Tibial artery (tissue), 4 donors: Measurements from ENCODE around the gene TTC23L.

Experiments
- DNase-seq, 2 donors: peaks; one replicate each; pipeline ENCODE4 v3.0.0-alpha.2; 2019
- H3K27ac ChIP-seq, 2 donors: fragments of 200-600 bp; sonication (generic) in 1 of 2; 1 replicate in 1 of 2; 2 replicates in 1 of 2; pipeline ENCODE4 v1.5.1; 2018 to 2019; ENCODE audit warnings: mild to moderate bottlenecking in 1 of 2
- H3K27me3 ChIP-seq, 2 donors: fragments of 200-600 bp; sonication (generic) in 1 of 2; one replicate each; pipeline versions ENCODE4 v1.5.1 to v1.6.0; 2016 to 2019
- H3K36me3 ChIP-seq, 3 donors: fragments of 200-600 bp; sonication (generic) in 2 of 3; one replicate each; pipeline ENCODE4 v1.5.1; 2016 to 2019; ENCODE audit warnings: mild to moderate bottlenecking in 2 of 3
- H3K4me1 ChIP-seq, 4 donors: fragments of 200-600 bp; sonication (generic) in 2 of 4; 1 replicate in 3 of 4; 2 replicates in 1 of 4; pipeline ENCODE4 v1.5.1; 2016 to 2019
- H3K4me3 ChIP-seq, 2 donors: fragments of 200-600 bp; sonication (generic) in 1 of 2; 1 replicate in 1 of 2; 2 replicates in 1 of 2; pipeline ENCODE4 v1.5.1; 2018 to 2019; ENCODE audit warnings: mild to moderate bottlenecking in 2 of 2
- H3K9me3 ChIP-seq, 3 donors: fragments of 200-600 bp; sonication (generic) in 1 of 3; one replicate each; pipeline ENCODE4 v1.5.1; 2016 to 2019
- CTCF ChIP-seq, 2 experiments: fragments of 200-600 bp in 1 of 2; fragments of 450-650 bp in 1 of 2; IDR thresholded peaks; one replicate each; pipeline ENCODE4 v1.5.1; 2017 to 2019; ENCODE audit warnings: antibody characterized with exemption in 2 of 2, mild to moderate bottlenecking in 1 of 2, moderate library complexity in 1 of 2
- intact Hi-C: fragments of 100-400 bp; cut with DNase I; formaldehyde crosslinking; loops from one replicate; pipeline ENCODE4 v1.15.0; 2023; ENCODE audit warnings: low total_unique reads

The TTC23L gene

GRCh38 chr5:34926318-34926888 lies 87.4 kb downstream of the TTC23L start:
- DNase-seq: no peak
- Histone ChIP-seq H3K27ac (no peak overlapping the region), H3K4me3 (no peak overlapping the region), H3K36me3 (peaks cover 26 to 51% (median 40%) of the 10 kb centered on the region in 3 donors), H3K9me3 (no peaks in the 10 kb centered on the region), H3K4me1 (peaks cover 0 to 24% (median 11%) of the 10 kb centered on the region in 4 donors), H3K27me3 (no peaks in the 10 kb centered on the region)
- TF ChIP-seq CTCF (IDR thresholded peaks at IDR 0.05): no peak
- intact Hi-C loops: no loop called here

- Histone ChIP-seq H3K4me3 (no peak overlapping the region), H3K27me3 (no peaks in the 10 kb centered on the region), H3K36me3 (peaks cover 17 to 37% (median 26%) of the 10 kb centered on the region in 3 donors), H3K27ac (no peak overlapping the region), H3K4me1 (peaks cover 0 to 33% (median 14%) of the 10 kb centered on the region in 4 donors), H3K9me3 (no peaks in the 10 kb centered on the region)
- TF ChIP-seq CTCF (IDR thresholded peaks at IDR 0.05): no peak
- DNase-seq: no peak
- intact Hi-C loops: no loop called here
These were observed 88.8 kb downstream of the TTC23L start for GRCh38 chr5:34927785-34928184.

- H3K36me3 ChIP-seq: peaks cover 14 to 32% (median 21%) of the 10 kb centered on the region in 3 donors
- peak overlapping the region in 1 of 2 donors; percentile 69 for H3K27ac ChIP-seq
- H3K4me3 ChIP-seq: no peak overlapping the region
- no peaks in the 10 kb centered on the region for H3K9me3 ChIP-seq
- H3K27me3 ChIP-seq: no peaks in the 10 kb centered on the region
- H3K4me1 ChIP-seq: peaks cover 0 to 33% (median 14%) of the 10 kb centered on the region in 4 donors
- intact Hi-C loops: no loop called here
- DNase-seq: no peak
- no peak for TF ChIP-seq CTCF (IDR thresholded peaks at IDR 0.05)
These were observed 89.3 kb downstream of the TTC23L start for GRCh38 chr5:34928267-34928666.

GRCh38 chr5:34929134-34929719 lies 90.3 kb downstream of the TTC23L start, which contains the start of gene DNAJC21:
DNAJC21 (plus strand) TSS chr5:34929559; CDS start chr5:34929820, 261 bp downstream.
- Histone ChIP-seq H3K4me3 (peak within 1 kb of the TSS; percentile 78 to 98), H3K9me3 (no peaks in the 10 kb centered on the region), H3K27me3 (no peaks in the 10 kb centered on the region), H3K36me3 (peaks cover 11 to 24% (median 19%) of the 10 kb centered on the region in 3 donors), H3K27ac (peak within 1 kb of the TSS; percentile 94 to 100), H3K4me1 (peaks cover 0 to 28% (median 14%) of the 10 kb centered on the region in 4 donors)
- no peak for TF ChIP-seq CTCF (IDR thresholded peaks at IDR 0.05)
- intact Hi-C loops: no loop called here
- peak; percentile 97 to 99 for DNase-seq

GRCh38 chr5:34929720-34930461 lies 90.9 kb downstream of the TTC23L start:
- peaks cover 0 to 27% (median 14%) of the 10 kb centered on the region in 4 donors for H3K4me1 ChIP-seq
- no peaks in the 10 kb centered on the region for H3K27me3 ChIP-seq
- peak overlapping the region; percentile 78 to 98 for H3K4me3 ChIP-seq
- H3K27ac ChIP-seq: peak overlapping the region; percentile 94 to 100
- DNase-seq: peak; percentile 92 to 94
- peaks cover 9 to 18% (median 16%) of the 10 kb centered on the region in 3 donors for H3K36me3 ChIP-seq
- intact Hi-C loops: no loop called here
- no peak for TF ChIP-seq CTCF (IDR thresholded peaks at IDR 0.05)
- H3K9me3 ChIP-seq: no peaks in the 10 kb centered on the region
